Right forelimb (tissue), 1 donor: ENCODE data around the gene NUP85.
A peak's percentile ranks its signal among the peaks of the same experiment; 100 is the strongest.
"Not testable (repeated sequence)": the region's sequence is repeated elsewhere in the genome, so short reads cannot be mapped to it uniquely, and the experiment has no call there.

Experiments
- DNase-seq: peaks from one replicate; pipeline ENCODE4 v3.0.0-alpha.2; 2018

The NUP85 gene

DNA sequence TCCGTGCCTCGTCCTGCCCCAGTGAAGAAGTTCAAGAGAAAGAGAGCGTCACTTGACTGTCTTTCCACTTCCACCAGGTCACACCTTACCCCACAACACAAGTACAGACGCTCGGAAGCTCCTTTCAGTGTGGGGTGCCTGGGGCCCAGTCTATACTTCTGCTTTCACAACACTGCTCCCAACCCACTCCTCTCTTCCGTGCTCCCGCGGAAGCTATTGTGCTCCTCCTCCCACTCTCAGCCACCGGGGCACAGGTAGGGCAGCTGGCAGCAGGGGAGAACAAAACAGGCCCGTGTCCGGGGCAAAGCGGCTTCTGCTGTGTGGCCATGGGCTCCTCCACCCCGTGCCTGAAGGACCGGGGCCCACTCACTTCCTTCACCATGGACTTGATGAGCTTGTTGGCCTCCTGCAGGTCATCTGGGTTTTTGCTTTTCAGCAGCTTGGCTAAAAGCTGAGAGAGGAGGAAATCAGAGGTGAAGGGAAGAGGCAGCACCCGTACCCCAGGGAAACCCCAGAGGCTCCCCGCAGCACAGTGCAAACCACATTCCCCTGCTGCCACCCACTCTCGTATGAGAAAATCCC, 37.1 kb downstream of the NUP85 start:
- no peak for DNase-seq

- DNase-seq = no peak
Measured at GRCh38 chr17:75244133-75244866, 38.8 kb downstream of the NUP85 start.

- no peak for DNase-seq
Measured at GRCh38 chr17:75245011-75245410, 39.5 kb downstream of the NUP85 start.

GRCh38 chr17:75246404-75246803, 40.9 kb downstream of the NUP85 start:
- no peak for DNase-seq

- DNase-seq = no peak
Measured at GRCh38 chr17:75249564-75249963, 44.1 kb downstream of the NUP85 start.

DNA sequence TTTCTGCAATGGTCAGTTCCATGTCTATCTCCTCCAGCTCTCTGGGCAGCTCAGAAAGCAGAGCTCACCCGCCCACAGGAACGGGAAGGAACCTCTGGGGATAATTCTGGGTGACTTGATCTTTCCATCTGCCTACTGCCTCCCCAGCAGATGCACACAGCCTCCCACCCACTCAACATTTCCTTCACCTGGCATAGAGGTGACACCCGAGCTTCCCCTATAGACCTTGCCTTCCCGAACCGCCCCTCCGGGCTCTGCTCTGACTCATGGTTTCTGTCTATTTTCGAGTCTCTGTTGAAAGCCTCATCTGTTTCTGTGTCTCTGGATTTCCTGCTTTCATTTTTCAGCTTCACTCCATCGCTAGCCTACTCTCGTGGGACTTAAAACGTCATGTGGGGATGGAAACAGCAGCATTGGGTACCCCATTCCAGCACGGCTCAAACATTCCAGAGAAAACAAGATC, 44.6 kb downstream of the NUP85 start:
- no peak for DNase-seq

DNA sequence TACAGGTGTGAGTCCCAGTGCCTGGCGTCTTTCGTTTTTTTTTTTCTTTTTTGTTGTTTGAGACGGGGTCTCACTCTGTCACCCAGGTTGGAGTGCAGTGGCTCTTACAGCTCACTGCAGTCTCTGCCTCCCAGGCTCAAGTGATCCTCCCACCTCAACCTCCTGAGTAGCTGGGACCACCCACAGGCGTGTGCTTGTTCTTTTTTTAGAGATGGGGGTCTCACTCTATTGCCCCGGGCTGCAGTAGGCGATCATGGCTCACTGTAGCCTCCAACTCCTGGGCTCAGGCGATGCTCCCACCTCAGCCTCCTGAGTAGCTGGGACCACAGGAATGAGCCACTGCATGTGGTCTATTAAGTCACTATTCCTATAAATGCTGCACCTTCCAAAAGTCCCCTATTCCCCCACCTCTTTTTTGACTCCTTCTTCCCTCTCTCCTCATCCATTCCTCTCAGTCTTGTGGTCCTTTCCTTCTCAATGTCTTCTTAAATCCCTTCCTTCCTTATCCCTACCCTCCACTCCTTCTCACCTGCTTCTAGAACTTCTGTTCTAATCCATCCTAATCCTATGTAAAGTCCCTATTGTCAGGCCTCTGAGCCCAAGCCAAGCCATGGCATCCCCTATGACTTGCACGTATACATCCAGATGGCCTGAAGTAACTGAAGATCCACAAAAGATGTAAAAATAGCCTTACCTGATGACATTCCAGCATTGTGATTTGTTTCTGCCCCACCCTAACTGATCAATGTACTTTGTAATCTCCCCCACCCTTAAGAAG, 46.7 kb downstream of the NUP85 start:
- no peak for DNase-seq

DNA sequence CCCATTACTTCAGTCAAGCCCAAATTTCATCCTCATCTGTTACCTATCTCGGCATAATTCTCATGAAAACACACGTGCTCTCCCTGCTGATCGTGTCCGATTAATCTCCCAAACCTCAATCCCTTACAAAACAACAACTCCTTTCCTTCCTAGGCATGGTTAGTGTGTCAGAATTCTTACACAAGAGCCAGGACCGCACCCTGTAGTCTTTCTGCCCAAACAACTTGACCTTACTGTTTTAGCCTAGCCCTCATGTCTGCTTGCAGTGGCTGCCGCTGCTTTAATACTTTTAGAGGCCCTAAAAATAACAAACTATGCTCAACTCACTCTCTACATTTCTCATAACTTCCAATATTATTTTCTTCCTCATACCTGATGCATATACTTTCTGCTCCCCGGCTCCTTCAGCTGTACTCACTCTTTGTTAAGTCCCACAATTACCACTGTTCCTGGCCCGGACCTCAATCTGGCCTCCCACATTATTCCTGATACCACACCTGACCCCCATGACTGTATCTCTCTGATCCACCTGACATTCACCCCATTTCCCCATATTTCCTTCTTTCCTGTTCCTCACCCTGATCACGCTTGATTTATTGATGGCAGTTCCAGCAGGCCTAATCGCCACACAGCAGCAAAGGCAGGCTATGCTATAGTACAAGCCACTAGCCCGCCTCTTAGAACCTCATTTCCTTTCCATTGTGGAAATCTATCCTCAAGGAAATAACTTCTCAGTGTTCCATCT, 50.6 kb downstream of the NUP85 start:
- DNase-seq = not testable (repeated sequence)

DNA sequence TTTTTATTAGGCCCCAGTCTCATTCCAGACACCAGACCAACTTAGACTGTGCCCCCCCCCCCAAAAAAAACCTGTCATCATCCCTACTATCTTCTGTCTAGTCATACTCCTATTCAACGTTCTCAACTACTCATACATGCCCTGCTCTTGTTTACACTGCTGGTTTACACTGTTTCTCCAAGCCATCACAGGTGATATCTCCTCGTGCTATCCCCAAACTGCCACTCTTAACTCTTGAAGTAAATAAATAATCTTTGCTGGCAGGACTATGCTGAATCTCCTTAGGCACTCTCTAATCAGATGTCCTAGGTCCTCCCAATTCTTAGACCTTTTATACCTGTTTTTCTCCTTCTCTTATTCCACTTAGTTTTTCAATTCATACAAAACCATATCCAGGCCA, 51.7 kb downstream of the NUP85 start:
- DNase-seq = not testable (repeated sequence)

DNA sequence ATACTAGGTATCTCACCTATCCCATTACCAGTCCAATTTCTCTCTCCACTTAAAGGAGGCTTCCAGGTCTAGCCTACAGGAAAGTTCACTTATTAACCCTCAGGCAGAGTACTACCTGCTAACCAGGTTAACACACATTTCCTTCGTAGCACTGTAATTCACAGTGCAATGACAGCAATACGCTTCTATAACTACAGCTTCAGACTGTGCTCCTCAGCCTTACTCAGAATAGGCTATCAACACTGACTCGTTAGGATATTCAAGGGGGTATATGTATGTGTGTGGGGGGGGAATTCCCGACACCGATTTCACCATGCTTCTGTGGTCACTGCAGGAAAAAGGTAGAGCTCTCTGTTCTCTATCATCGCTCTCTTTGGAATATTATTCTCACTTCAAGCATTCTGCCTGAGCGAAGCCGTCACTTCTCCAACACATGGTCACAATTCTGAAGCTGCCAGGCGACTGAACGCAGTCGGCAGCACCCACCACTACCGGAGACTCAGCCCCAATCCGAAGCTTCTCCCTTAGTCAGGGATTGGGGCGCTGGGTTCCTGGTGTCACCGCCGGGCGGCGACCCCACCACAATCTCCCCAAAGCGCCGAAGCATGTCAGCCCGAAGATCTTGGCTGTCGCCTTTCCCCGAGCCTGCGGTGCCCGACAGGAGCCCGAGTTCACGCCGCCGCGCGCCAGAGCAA, 55.3 kb downstream of the NUP85 start:
- DNase-seq = no peak

DNA sequence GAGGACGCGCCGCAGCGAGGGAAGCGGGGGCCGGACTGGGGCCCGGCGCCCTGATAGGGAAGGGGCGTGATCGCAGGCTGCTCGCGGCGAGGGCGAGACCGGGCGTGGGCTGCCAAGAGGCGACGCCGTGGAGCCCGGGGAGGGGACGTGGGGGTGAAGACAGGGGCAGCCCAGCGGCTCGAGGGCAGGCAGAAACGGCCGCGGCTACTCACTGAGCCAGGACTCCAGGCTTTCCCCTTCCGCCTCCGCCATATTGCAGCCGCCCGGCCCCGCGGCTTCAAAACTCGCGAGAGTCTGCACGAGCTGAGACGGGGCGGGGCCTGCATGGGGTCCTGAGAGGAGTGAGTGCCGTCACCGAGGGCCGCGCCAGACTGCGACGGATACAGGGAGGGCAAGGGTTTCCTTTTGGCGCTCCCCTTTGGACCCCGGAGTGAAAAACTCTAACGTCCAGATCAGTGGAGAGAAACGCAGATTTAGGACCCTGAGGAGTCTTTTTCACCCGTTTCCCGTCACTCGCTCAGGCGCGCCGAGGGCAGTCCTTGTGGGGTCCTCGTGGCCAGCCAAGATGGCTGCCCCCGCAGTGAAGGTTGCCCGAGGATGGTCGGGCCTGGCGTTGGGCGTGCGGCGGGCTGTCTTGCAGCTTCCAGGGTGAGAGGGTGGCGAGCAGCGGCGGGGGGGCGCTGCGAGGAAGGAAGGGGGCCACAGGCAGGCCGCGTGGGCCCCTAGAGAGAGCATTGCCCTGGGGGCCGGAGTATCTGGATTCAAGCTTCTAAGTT, 56.0 kb downstream of the NUP85 start, which contains the start of the genes GGA3 and MRPS7:
GGA3 (minus strand) TSS at position 271 of the 776 bp plus-strand sequence; CDS start at position 252, 19 bp downstream.
MRPS7 (plus strand) TSS at position 544 of the 776 bp plus-strand sequence; CDS start at position 566, 22 bp downstream.
- peak; percentile 98 for DNase-seq

DNA sequence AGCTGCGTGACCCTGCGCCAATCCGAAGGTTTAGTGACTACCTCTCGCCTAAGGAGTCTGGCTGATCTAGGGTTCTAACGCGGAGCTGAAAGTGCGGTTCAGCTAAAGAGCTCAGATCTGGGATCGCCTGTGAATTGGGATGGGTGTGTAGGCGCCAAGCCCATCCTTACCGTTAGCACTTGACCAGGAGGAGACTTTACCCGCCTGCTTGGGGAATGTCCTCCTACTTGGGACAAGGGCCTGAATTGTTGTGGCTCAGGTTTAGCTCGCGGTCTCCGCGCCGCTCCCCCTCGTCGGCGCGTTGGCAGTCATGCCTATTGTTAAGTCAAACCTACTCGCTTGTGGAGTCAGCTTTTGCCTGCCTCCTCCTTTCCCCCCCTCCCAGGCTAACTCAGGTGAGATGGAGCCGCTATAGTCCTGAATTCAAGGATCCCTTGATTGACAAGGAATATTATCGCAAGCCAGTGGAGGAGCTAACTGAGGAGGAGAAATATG, 56.7 kb downstream of the NUP85 start:
- no peak for DNase-seq

- no peak for DNase-seq
Measured at GRCh38 chr17:75263055-75263454, 57.6 kb downstream of the NUP85 start.

DNA sequence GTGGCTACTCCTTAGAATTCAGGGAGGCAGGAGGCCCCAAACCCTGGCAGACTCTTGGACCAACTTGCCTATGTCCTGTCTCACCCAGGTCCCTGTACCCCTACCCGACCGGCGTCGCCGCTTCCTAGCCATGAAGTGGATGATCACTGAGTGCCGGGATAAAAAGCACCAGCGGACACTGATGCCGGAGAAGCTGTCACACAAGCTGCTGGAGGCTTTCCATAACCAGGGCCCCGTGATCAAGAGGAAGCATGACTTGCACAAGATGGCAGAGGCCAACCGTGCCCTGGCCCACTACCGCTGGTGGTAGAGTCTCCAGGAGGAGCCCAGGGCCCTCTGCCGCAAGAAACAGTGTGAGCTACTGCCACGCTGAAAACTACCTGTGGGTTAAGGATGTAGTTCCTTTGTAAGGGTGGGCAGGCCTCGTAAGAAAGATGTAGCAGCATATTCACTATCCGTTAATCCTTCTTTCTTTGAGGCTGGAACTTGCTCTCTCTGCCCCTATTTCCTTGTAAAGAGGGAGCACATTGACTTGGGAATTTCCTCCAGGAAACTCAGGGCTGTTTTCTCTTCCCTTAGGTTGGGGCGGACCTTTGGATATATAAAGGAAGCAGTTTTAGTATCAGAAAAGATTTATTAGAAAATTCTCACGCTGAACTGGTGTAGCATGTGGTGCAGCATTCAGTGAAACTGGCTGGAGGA, 60.3 kb downstream of the NUP85 start:
- no peak for DNase-seq

- DNase-seq = no peak
Measured at GRCh38 chr17:75266316-75267152, 61.1 kb downstream of the NUP85 start.

DNA sequence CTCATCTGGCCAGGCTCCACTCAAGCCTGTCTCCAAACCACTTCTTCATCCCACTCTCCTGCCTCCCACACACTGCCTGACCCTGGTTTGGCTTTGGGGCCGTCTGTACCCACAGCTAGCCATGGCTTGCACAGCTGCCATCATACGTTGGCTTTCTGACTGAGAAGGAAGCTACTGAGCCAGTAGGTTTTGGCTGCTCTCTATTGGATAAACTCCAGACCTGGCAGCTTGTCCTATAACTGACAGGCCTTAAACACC, 61.6 kb downstream of the NUP85 start:
- no peak for DNase-seq

- DNase-seq = no peak
Measured at GRCh38 chr17:75267411-75268232, 62.1 kb downstream of the NUP85 start.

GRCh38 chr17:75269844-75270217, 64.4 kb downstream of the NUP85 start:
- DNase-seq = no peak
